ENCODE data around the gene CST11. TPM values are rescaled to one million over a fixed set of nuclear protein-coding genes. Genes with fewer than 3 reads are reported as not detected.

Gene CST11
- total and polyA plus RNA-seq, 2 donors from 2014 or later, result not detected

- Histone ChIP-seq H3K36me3 (ENCODE audit: control insufficient read depth in 2 of 3, insufficient read depth in 3 of 3, low read length in 3 of 3) (no peaks in the 10 kb centered on the region), H3K9ac (ENCODE audit: low read length in 3 of 3) (no peak overlapping the region), H3K4me3 (ENCODE audit: low read length in 3 of 3) (no peak overlapping the region), H3K27ac (ENCODE audit: low read depth in 2 of 2, low read length in 2 of 2) (no peak overlapping the region), H3K27me3 (ENCODE audit: control insufficient read depth, insufficient read depth, low read length) (no peaks in the 10 kb centered on the region), H3K9me3 (ENCODE audit: control insufficient read depth in 2 of 3, insufficient read depth in 1 of 3, low read length in 3 of 3) (no peaks in the 10 kb centered on the region), H3K4me1 (ENCODE audit: control insufficient read depth in 2 of 3, insufficient read depth in 2 of 3, low read depth in 1 of 3, low read length in 3 of 3) (peaks cover 0 to 14% (median 13%) of the 10 kb centered on the region in 3 donors)
- DNase-seq, result no peak
- intact Hi-C loops (cut with DNase I), result no loop called here
- TF ChIP-seq, protein P1, sequence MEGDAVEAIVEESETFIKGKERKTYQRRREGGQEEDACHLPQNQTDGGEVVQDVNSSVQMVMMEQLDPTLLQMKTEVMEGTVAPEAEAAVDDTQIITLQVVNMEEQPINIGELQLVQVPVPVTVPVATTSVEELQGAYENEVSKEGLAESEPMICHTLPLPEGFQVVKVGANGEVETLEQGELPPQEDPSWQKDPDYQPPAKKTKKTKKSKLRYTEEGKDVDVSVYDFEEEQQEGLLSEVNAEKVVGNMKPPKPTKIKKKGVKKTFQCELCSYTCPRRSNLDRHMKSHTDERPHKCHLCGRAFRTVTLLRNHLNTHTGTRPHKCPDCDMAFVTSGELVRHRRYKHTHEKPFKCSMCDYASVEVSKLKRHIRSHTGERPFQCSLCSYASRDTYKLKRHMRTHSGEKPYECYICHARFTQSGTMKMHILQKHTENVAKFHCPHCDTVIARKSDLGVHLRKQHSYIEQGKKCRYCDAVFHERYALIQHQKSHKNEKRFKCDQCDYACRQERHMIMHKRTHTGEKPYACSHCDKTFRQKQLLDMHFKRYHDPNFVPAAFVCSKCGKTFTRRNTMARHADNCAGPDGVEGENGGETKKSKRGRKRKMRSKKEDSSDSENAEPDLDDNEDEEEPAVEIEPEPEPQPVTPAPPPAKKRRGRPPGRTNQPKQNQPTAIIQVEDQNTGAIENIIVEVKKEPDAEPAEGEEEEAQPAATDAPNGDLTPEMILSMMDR (IDR thresholded peaks at IDR 0.05; ENCODE audit: borderline replicate concordance, extremely low read depth, insufficient read depth), result no peak
- FAIRE-seq, result peak; percentile 91
These were observed 38.0 kb downstream of the CST11 start for GRCh38 chr20:23414526-23415188.

DNA sequence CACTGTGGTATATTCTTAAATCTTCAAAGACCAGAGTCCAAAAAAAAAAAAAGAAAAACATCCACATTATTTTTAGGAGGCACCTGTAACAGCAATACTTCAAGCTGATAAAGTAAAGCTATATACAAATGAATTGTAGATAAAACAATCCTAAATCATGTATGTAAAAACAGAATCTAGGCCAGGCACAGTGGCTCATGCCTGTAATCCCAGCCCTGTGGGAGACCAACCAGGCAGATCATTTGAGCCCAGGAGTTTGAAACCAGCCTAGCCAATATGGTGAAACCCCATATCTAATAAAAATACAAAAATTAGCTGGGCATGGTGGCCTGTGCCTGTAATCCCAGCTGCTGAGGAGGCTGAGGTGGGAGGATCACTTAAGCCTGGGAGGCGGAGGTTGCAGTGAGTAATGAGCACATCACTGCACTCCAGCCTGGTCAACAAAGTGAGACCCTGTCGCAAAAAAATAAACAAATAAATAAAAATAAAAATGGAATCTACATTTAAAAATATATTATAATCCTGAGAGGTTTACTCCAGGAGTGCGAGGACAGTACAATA lies 38.7 kb downstream of the CST11 start:
- intact Hi-C loops (cut with DNase I), result no loop called here
- Histone ChIP-seq H3K27ac (ENCODE audit: low read depth in 2 of 2, low read length in 2 of 2) (no peak overlapping the region), H3K4me1 (ENCODE audit: control insufficient read depth in 2 of 3, insufficient read depth in 2 of 3, low read depth in 1 of 3, low read length in 3 of 3) (peaks cover 0 to 11% (median 10%) of the 10 kb centered on the region in 3 donors), H3K9me3 (ENCODE audit: control insufficient read depth in 2 of 3, insufficient read depth in 1 of 3, low read length in 3 of 3) (no peaks in the 10 kb centered on the region), H3K9ac (ENCODE audit: low read length in 3 of 3) (no peak overlapping the region), H3K27me3 (ENCODE audit: control insufficient read depth, insufficient read depth, low read length) (no peaks in the 10 kb centered on the region), H3K4me3 (ENCODE audit: low read length in 3 of 3) (no peak overlapping the region), H3K36me3 (ENCODE audit: control insufficient read depth in 2 of 3, insufficient read depth in 3 of 3, low read length in 3 of 3) (no peaks in the 10 kb centered on the region)
- FAIRE-seq (no peak), DNase-seq (no peak)
- TF ChIP-seq, protein P1 (IDR thresholded peaks at IDR 0.05; ENCODE audit: borderline replicate concordance, extremely low read depth, insufficient read depth), result no peak

DNA sequence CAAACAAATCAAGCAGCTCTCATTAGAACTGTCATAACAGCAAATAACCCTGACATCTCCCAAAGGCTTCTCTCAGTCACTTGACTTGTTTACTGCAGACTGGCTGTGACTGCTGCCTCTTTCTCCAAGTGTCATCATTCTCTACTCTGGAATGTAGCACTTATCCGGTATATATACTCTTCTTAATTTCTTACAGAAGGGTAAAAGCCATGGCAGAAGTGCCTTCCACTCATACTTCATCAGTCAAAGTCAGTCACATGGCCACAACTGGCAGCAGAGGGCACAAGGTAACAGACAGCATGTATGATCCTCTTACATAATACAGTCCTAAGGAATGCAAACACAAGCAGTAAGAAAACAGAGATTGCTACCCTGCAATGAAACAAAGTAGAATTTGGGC lies 40.6 kb downstream of the CST11 start:
- H3K9me3 ChIP-seq (ENCODE audit: control insufficient read depth in 2 of 3, insufficient read depth in 1 of 3, low read length in 3 of 3), result no peaks in the 10 kb centered on the region
- DNase-seq (peak in 1 of 5 donors; percentile 14), FAIRE-seq (no peak)
- H3K4me3 ChIP-seq (ENCODE audit: low read length in 3 of 3), result no peak overlapping the region
- H3K36me3 ChIP-seq (ENCODE audit: control insufficient read depth in 2 of 3, insufficient read depth in 3 of 3, low read length in 3 of 3), result no peaks in the 10 kb centered on the region
- H3K27me3 ChIP-seq (ENCODE audit: control insufficient read depth, insufficient read depth, low read length), result no peaks in the 10 kb centered on the region
- no peak overlapping the region for H3K9ac ChIP-seq (ENCODE audit: low read length in 3 of 3)
- H3K4me1 ChIP-seq (ENCODE audit: control insufficient read depth in 2 of 3, insufficient read depth in 2 of 3, low read depth in 1 of 3, low read length in 3 of 3), result peaks cover 0 to 10% (median 6%) of the 10 kb centered on the region in 3 donors
- intact Hi-C loops (cut with DNase I), result no loop called here
- H3K27ac ChIP-seq (ENCODE audit: low read depth in 2 of 2, low read length in 2 of 2), result no peak overlapping the region
- TF ChIP-seq, protein P1 (IDR thresholded peaks at IDR 0.05; ENCODE audit: borderline replicate concordance, extremely low read depth, insufficient read depth), result no peak
